ENCODE measurements around the gene NKX1-2.

Gene NKX1-2

GRCh38 chr10:124465777-124466488, 16.1 kb upstream of the NKX1-2 start:
- H3K27ac ChIP-seq = no peak overlapping the region
- no peak for TF ChIP-seq ZFX (IDR thresholded peaks at IDR 0.05; ENCODE audit: borderline replicate concordance)
- TF ChIP-seq, protein P1, sequence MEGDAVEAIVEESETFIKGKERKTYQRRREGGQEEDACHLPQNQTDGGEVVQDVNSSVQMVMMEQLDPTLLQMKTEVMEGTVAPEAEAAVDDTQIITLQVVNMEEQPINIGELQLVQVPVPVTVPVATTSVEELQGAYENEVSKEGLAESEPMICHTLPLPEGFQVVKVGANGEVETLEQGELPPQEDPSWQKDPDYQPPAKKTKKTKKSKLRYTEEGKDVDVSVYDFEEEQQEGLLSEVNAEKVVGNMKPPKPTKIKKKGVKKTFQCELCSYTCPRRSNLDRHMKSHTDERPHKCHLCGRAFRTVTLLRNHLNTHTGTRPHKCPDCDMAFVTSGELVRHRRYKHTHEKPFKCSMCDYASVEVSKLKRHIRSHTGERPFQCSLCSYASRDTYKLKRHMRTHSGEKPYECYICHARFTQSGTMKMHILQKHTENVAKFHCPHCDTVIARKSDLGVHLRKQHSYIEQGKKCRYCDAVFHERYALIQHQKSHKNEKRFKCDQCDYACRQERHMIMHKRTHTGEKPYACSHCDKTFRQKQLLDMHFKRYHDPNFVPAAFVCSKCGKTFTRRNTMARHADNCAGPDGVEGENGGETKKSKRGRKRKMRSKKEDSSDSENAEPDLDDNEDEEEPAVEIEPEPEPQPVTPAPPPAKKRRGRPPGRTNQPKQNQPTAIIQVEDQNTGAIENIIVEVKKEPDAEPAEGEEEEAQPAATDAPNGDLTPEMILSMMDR (IDR thresholded peaks at IDR 0.05) = no peak

- no peak overlapping the region for H3K27ac ChIP-seq
- no peak for TF ChIP-seq ZFX (IDR thresholded peaks at IDR 0.05; ENCODE audit: borderline replicate concordance)
- TF ChIP-seq, protein P1 (IDR thresholded peaks at IDR 0.05) = no peak
These were observed 15.4 kb upstream of the NKX1-2 start for GRCh38 chr10:124465003-124465776.

DNA sequence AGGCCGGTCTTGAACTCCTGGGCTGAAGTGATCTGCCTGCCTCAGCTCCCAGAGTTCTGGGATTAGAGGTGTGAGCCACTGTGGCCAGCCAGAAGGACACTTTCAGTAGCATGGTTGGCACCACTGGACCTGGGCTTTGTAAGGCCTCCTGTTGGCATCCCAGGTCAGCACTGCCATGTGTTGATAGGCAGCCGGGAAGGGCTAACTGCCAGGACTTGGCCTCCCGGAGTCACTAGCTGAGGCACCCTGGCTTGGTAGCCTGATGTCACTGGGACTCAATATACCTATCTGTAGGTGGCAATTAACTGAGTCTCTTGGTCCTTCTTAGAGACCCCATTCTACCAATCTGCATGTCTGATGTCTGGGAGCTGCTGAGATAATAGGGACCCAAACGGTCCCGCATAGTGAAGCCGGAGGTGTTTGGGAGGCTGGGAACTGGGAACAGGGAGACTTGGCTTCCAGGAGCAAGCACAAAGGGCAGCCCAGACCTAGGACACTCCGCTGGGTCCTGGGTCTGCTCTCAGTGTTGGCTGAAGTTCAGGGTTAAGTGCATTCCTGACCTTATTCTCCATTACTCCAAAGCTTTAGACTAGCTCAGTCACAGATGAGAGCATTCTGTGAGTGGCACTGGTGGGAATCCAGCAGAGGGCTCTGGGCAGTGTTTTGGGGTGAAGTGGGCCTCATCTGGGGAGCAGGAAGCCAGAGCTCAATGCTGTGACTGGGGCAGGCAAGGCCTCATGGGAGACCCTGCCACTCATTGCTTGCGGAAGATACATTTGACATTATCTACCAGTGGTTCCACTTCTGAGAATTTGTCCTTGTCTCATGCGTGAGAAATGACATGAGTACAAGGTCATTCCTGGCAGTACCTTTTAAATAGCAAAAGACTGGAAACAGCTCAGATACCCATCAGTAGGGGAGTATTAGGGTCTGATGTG, 14.5 kb upstream of the NKX1-2 start:
- TF ChIP-seq ZFX (IDR thresholded peaks at IDR 0.05; ENCODE audit: borderline replicate concordance) = no peak
- TF ChIP-seq, protein P1 (IDR thresholded peaks at IDR 0.05) = no peak

GRCh38 chr10:124462348-124462695, 12.5 kb upstream of the NKX1-2 start:
- H3K27ac ChIP-seq = no peak overlapping the region; the same call in 1 of the 2 replicates
- TF ChIP-seq ZFX (IDR thresholded peaks at IDR 0.05; ENCODE audit: borderline replicate concordance) = no peak
- TF ChIP-seq, protein P1 (IDR thresholded peaks at IDR 0.05) = no peak

More for the DNA sequence above, 14.5 kb upstream of the NKX1-2 start:
- H3K27ac ChIP-seq = no peak overlapping the region

- TF ChIP-seq, protein P1 (IDR thresholded peaks at IDR 0.05) = peak; percentile 55
- TF ChIP-seq ZFX (IDR thresholded peaks at IDR 0.05; ENCODE audit: borderline replicate concordance) = no peak
- H3K27ac ChIP-seq = peak within 1 kb of the TSS; percentile 49
These were observed 12.0 kb upstream of the NKX1-2 start, which contains the start of gene LHPP for GRCh38 chr10:124461642-124462347. TSS of gene LHPP (plus strand) at chr10:124461823. CDS start at chr10:124461863, 40 bp downstream.

DNA sequence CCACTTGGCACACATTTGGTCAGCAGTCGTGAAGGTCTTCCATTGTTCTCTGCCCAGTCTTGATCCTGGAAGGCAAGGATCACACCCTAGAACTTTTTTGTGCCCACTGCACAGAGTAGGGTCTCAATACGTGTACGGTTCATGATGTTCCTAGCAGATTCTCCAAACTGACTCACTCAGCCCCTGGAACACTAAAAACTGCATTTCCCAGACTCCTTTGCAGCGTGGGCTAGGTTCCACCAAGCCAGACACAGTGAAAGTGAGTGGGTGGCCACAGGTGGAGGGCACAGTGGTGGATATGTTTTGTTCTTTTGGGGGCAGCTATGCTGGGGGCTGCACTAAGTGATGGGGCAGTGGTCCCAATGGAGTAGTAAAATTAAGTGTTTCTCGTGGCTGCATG, 10.3 kb upstream of the NKX1-2 start:
- H3K27ac ChIP-seq = no peak overlapping the region
- TF ChIP-seq, protein P1 (IDR thresholded peaks at IDR 0.05) = no peak
- no peak for TF ChIP-seq ZFX (IDR thresholded peaks at IDR 0.05; ENCODE audit: borderline replicate concordance)
